AG10803 (cell line): Measurements from ENCODE around the gene DNTT.

Source experiments
- DNase-seq: peaks from one replicate; pipeline ENCODE4 v3.0.0; 2010; ENCODE audit warnings: low read depth
- H3K4me3 ChIP-seq: 2 replicates; pipeline ENCODE4 v1.5.1; 2011; ENCODE audit warnings: mild to moderate bottlenecking, low read length, control low read depth
- TF ChIP-seq, protein P1 (sequence below): conservative IDR thresholded peaks from 2 replicates; pipeline ENCODE4 v1.5.1; 2011; ENCODE audit warnings: mild to moderate bottlenecking, low read length, control low read depth, inconsistent platforms

DNTT gene

DNA sequence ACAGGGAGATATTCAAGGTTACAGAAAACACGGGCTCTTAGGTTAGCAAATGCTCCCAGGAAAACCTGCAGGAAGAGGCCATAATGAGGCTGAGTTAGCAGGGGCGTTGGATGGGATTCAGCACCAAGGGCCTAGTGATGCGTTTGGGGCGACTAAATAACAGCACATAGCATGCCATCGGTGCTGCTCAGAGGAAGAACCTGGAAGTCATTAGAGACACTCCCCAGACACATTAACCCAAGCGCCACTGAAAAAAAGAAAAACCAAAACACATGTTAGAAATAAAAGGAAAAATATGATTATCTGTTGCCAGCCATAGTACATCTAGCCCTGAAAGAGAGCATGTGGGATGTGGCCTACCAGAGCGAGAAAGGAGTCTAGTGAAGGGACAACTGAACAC is 83.4 kb downstream of the DNTT start:
- no peak overlapping the region for H3K4me3 ChIP-seq
- peak; percentile 82 for DNase-seq
- TF ChIP-seq, protein P1, sequence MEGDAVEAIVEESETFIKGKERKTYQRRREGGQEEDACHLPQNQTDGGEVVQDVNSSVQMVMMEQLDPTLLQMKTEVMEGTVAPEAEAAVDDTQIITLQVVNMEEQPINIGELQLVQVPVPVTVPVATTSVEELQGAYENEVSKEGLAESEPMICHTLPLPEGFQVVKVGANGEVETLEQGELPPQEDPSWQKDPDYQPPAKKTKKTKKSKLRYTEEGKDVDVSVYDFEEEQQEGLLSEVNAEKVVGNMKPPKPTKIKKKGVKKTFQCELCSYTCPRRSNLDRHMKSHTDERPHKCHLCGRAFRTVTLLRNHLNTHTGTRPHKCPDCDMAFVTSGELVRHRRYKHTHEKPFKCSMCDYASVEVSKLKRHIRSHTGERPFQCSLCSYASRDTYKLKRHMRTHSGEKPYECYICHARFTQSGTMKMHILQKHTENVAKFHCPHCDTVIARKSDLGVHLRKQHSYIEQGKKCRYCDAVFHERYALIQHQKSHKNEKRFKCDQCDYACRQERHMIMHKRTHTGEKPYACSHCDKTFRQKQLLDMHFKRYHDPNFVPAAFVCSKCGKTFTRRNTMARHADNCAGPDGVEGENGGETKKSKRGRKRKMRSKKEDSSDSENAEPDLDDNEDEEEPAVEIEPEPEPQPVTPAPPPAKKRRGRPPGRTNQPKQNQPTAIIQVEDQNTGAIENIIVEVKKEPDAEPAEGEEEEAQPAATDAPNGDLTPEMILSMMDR = no peak
